Stimulated activated CD4-positive, alpha-beta T cell treated with anti-CD3 and anti-CD28 coated beads, Interleukin-1b, Interleukin-23, amount 100 ng/mL, for 4 hours (primary cell): ENCODE results near the gene CENPU.
"Not testable (repeated sequence)": the region's sequence is repeated elsewhere in the genome, so short reads cannot be mapped to it uniquely, and the experiment has no call there.

ENCODE experiments used
- DNase-seq, 2 donors: peaks; one replicate each; pipeline ENCODE4 v3.0.0-alpha.2; 2020; ENCODE audit warnings: low read depth in 2 of 2

Gene CENPU

GRCh38 chr4:184751585-184751956 is 17.7 kb upstream of the CENPU start:
- DNase-seq: no peak

DNA sequence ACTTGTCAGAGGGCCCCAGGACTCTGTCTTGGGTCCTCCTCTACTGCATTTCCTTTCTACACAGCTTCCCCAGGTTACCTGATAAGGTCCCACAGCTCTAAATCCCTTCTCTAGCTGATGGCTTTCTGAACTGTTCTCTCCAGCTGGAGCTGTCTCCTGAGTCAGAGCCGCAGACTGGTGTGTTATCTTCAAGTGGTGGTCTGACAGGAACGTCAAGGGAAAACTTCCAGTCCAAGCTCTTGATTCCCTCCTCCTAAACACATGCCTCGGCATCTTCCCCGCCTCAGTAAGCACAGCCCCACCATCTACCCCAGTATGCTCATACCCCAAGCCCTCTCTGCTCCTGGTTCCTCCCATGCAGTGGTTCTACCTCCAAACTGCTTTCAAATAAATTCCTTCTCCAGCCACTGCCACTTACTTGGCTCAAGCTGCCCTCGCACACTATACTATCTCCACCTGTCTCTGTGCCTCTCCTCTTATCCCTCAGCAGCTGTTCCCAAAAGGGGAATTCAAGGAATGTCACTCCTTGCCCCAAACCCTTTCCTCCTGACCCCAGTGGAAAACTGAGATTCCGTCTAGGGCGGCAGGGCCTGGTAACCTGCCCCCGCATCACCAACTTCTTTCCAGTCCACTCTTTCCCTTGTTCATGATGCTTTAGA is 17.2 kb upstream of the CENPU start:
- no peak for DNase-seq

GRCh38 chr4:184748251-184748652 is 14.4 kb upstream of the CENPU start:
- DNase-seq: no peak

DNA sequence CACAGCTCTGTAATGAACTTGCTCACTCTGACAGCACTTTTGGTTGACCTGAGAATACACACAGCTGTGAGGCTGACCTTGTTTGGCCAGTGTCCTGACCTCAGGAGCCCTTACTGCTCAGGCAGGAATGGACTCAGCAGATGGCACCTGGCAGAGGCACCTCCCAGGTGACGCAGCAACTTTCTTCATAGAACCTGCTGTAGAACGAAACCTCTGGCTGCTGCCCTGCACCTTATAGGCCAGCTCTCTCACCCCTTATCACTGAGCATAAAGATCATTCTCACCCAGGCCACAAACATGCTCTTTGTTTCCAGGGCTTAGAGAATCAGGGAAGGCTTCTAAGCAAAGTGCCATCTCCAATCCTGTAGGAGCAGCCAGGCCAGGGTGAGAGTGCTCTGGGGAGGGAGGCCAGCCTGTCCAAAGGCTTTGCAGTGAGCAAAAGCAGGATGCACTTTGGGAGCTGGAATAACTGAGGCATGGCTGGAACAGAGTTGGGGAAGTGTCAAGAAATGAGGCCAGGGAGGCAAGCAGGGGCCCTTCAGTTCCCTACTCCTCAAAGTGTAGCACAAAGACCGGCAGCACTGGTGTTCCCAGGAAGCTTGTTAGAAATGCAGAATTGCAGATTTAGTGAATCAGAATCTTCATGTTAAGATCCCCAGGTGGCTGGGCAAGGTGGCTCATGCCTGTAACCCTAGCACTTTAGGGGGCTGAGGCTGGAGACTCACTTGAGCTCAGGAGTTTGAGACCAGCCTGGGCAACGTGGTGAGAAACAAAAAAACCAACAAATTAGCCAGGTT is 13.3 kb upstream of the CENPU start:
- no peak for DNase-seq

- DNase-seq: peak; percentile 51 to 73
These were observed 12.2 kb upstream of the CENPU start for GRCh38 chr4:184745831-184746795.

DNA sequence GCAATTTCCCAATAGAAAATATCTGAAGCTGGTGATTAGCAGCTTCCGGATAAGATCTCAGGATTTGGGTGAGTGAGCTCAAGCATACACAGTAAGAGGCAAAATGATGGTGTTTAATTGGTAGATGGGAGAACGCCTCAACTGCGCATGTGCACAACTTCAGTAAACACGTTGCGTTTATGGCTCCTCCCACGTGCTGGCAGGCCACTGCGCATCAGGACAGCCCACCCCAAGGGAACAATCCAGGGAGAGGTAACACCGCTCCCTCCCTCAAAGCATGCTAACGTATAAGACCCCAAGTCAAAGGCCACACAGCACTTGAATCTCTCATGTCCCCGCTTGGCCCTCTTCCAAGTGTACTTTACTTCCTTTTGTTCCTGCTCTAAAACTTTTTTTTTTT is 10.3 kb upstream of the CENPU start:
- no peak for DNase-seq

- no peak for DNase-seq
These were observed 9.8 kb upstream of the CENPU start for GRCh38 chr4:184743650-184744049.

GRCh38 chr4:184741651-184742050 is 7.8 kb upstream of the CENPU start:
- not testable (repeated sequence) for DNase-seq

GRCh38 chr4:184740980-184741391 is 7.1 kb upstream of the CENPU start:
- DNase-seq: no peak

DNA sequence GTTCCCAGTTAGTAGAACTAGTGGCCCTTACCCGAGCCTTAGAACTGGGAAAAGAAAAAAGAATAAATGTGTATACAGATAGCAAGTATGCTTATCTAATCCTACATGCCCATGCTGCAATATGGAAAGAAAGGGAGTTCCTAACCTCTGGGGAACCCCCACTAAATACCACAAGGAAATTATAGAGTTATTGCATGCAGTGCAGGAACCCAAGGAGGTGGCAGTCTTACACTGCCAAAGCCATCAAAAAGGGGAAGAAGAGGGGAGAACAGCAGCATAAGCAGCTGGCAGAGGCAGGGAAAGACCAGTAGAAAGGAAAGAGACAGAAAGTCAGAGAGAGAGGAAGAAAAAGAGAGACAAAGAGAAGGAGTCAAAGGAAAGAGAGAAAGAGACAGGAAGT is 5.7 kb upstream of the CENPU start:
- DNase-seq: not testable (repeated sequence)

DNA sequence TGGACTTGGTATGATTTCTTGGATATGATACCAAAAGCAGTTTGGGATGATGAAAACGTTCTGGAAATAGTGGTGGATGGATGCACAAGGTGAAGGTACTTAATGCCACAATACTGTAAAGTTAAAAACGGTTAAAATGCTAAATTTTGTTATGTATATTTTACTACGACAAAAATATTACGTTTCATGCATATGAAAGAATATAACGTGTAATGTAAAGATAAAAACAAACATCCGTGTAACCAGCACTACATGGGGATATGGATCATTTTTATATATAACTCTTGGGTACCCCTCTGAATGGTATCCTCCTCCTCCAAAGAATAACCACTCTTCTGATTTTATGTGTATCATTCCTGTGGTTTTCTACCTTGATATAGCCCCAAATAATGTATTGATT is 862 bp upstream of the CENPU start:
- DNase-seq: no peak

GRCh38 chr4:184732126-184732525 is 1.8 kb downstream of the CENPU start:
- no peak for DNase-seq

DNA sequence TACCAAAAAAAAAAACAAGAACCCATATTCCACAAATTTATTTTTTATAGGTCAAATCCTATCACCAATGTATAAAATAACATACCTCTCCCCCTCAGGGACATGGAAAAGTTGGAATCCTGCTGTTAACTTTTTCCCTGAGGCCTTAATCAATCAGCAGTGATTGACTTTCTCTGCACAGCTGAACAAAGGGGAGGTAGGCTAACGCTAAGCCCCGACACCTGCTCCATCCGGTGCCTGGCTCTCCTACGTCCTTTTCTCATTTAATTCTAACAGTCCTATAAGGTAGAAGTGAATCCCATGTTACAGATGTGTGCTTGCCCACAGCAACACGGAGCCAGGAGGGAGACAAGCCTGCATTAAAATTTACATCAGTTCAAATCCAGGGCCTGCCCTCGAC is 2.8 kb downstream of the CENPU start:
- DNase-seq: no peak

GRCh38 chr4:184729946-184730345 is 4.0 kb downstream of the CENPU start:
- no peak for DNase-seq

GRCh38 chr4:184728858-184729257 is 5.0 kb downstream of the CENPU start:
- DNase-seq: no peak

GRCh38 chr4:184727430-184727829 is 6.5 kb downstream of the CENPU start:
- DNase-seq: no peak

GRCh38 chr4:184722798-184723197 is 11.1 kb downstream of the CENPU start:
- no peak for DNase-seq

DNA sequence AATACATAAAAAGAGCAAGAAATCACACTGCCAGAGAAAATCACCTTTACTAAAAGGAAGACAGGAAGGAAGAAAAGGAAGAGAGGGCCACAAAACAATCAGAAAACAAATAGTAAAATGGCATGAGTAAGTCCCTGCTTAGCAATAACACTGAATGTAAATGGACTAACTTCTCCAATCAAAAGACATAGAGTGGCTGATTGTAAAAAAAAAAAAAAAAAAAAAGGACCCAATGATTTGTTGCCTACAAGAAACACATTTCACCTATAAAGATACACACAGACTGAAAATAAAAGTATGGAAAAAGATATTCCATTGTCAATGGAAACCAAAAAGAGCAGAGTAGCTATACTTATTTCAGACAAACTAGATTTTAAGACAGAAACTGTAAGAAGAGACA is 12.6 kb downstream of the CENPU start:
- DNase-seq: no peak

- DNase-seq: no peak
These were observed 14.5 kb downstream of the CENPU start for GRCh38 chr4:184719407-184719806.

DNA sequence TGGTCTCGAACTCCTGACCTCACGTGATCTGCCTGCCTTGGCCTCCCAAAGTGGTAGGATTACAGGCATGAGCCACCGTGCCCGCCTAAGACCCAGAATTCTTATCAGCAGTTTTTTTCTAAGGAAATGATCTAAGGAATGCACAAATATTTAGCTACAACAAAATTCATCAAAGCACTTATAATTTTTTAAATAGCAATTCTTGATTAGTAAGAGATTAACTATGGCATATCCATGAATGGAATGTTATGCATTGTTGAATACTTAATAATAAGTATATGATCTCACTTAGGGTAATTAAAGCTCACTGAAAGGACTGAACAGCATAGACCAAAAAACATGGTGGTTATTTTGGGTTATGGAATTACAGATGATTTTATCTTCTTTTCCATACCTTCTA is 18.4 kb downstream of the CENPU start:
- no peak for DNase-seq

DNA sequence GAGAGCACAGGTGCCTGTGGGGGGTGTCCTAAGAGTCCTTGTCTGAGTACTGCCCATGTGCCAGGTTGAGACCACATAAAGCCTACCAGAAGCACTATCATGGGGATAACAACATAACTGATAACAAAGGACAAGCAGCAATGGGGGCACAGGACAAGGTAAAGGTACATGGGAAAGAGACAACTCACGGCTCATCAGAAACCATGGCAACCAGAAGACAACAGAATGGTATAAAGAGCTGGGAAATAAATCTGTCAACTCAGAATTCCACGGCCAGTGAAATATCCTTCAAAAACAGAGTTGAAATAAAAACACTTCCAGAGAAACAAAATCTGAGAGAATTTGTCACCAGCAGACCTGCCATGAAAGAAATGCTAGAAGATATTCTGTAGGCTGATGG is 20.0 kb downstream of the CENPU start:
- DNase-seq: no peak

DNA sequence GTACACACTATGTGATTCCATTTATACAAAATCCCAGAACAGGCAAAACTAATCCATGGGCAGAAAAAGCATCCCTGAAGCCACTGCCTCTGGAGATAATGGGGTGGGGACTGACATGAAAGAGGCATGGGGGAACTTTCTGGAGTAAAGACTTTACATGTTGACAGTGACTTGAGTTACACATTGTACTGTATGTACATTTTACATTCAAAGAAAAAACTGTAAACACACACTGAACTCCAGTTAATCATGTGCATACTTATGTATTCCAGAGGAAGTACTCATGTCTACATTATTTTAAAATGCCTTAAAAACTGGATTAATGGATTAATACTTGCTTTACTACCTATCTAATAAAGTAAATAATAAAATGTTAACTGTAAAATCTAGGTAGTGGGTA is 21.6 kb downstream of the CENPU start:
- no peak for DNase-seq
